Measurements from ENCODE around the gene TNS4.

TNS4 gene

GRCh38 chr17:40534371-40535189, 33.2 kb upstream of the TNS4 start:
- no peak for DNase-seq

GRCh38 chr17:40533896-40534295, 32.5 kb upstream of the TNS4 start:
- DNase-seq = no peak

- no peak for DNase-seq
These were observed 31.3 kb upstream of the TNS4 start for GRCh38 chr17:40532520-40533253.

- no peak for DNase-seq
These were observed 29.9 kb upstream of the TNS4 start for GRCh38 chr17:40531051-40531991.

GRCh38 chr17:40530531-40530994, 29.1 kb upstream of the TNS4 start:
- no peak for DNase-seq

GRCh38 chr17:40529991-40530390, 28.6 kb upstream of the TNS4 start:
- no peak for DNase-seq

GRCh38 chr17:40528692-40529417, 27.4 kb upstream of the TNS4 start:
- DNase-seq = no peak

GRCh38 chr17:40526668-40527067, 25.2 kb upstream of the TNS4 start:
- DNase-seq = no peak

GRCh38 chr17:40525294-40525693, 23.9 kb upstream of the TNS4 start:
- no peak for DNase-seq

GRCh38 chr17:40524243-40524965, 23.0 kb upstream of the TNS4 start:
- no peak for DNase-seq

- DNase-seq = no peak
These were observed 21.5 kb upstream of the TNS4 start for GRCh38 chr17:40522961-40523310.

- no peak for DNase-seq
These were observed 21.0 kb upstream of the TNS4 start for GRCh38 chr17:40522250-40522960.

- DNase-seq = no peak
These were observed 19.6 kb upstream of the TNS4 start for GRCh38 chr17:40520991-40521453.

GRCh38 chr17:40519089-40519775, 17.8 kb upstream of the TNS4 start:
- DNase-seq = no peak

- DNase-seq = no peak
These were observed 17.1 kb upstream of the TNS4 start for GRCh38 chr17:40518401-40519088.

- DNase-seq = no peak
These were observed 16.6 kb upstream of the TNS4 start for GRCh38 chr17:40517981-40518380.

- DNase-seq = no peak
These were observed 15.9 kb upstream of the TNS4 start for GRCh38 chr17:40517286-40517662.

- DNase-seq = no peak
These were observed 15.3 kb upstream of the TNS4 start for GRCh38 chr17:40516581-40517285.

GRCh38 chr17:40515491-40516041, 14.1 kb upstream of the TNS4 start:
- no peak for DNase-seq
